Keratinocyte (primary cell): ENCODE measurements around the gene FBXO10.

ENCODE experiments used
- CTCF ChIP-seq, 3 experiments: IDR thresholded peaks in 1 of 3; conservative IDR thresholded peaks in 1 of 3; optimal IDR thresholded peaks in 1 of 3; 2 replicates in 2 of 3; 3 replicates in 1 of 3; pipeline versions ENCODE3 to v1.5.1; 2011; ENCODE audit warnings: low read length in 3 of 3, mild to moderate bottlenecking in 3 of 3, moderate library complexity in 2 of 3, control low read depth in 1 of 3, inconsistent platforms in 1 of 3; ENCODE audit not compliant: insufficient read depth in 2 of 3; ENCODE audit errors: extremely low read depth in 1 of 3
- EZH2 ChIP-seq: IDR thresholded peaks from one replicate; pipeline ENCODE4 v1.6.1; 2012; ENCODE audit warnings: inconsistent platforms, mild to moderate bottlenecking, low read length, moderate library complexity

DNA sequence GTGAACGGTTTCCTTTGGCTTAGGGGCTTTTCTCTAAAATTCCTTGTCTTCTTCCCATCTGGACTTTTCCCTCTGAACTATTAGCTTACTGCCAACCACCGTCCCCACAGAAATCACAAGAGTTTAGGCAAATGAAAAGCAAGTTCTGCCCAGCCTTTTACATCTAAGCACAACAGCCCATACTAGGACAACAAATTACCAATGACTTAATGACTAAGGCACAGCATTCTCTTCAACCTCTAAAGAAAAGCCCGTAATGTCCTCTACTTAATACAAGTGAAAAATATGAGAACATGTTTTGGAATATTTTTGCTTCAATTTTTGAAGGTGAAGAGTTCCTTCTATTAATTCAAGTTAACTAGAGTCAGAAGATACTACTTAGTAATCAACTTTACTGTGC lies 112.2 kb downstream of the FBXO10 start:
- TF ChIP-seq CTCF (optimal IDR thresholded peaks at IDR 0.05 in 1 of 3, IDR thresholded peaks at IDR 0.05 in 1 of 3, conservative IDR thresholded peaks at IDR 0.05 in 1 of 3; ENCODE audit: extremely low read depth in 1 of 3, insufficient read depth in 2 of 3, low read length in 3 of 3) = no peak
- no peak for TF ChIP-seq EZH2
